Retinal pigment epithelial cell (primary cell): ENCODE data around the gene CD101.

Experiments used
- DNase-seq: peaks from one replicate; pipeline ENCODE4 v3.0.0-alpha.2; 2010; ENCODE audit warnings: low read depth
- H3K4me3 ChIP-seq: 2 replicates; pipeline ENCODE4 v1.5.1; 2011; ENCODE audit warnings: mild to moderate bottlenecking, low read length, control low read depth, moderate library complexity
- TF ChIP-seq, protein P1 (sequence below): conservative IDR thresholded peaks from 2 replicates; pipeline ENCODE4 v1.5.1; 2011; ENCODE audit warnings: low read depth, low read length, control low read depth, inconsistent platforms

CD101 gene

DNA sequence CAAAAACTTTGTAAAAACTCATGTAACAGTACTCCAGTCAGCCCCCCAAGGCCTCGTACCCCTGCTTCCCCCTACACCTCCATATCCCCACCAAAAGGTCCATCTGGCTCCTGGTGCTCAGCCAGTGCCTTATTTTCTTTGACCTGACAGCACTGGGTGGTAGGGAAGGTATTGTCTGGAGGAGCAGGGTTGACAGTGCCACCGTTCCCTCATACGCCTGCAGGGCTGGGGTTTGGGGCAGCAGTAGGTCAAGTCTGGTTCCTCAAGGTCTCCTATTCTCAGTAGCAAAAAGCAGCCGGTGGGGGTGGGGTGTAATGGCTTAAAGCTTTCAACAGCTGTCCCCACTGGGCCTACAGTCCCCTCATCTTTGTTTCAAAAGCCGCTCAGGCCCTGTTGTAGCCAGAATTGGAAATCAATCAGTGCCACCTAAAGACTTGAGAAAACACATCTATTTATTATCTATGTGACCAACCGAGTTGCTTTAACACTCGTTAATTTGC is 33.3 kb downstream of the CD101 start:
- no peak overlapping the region for H3K4me3 ChIP-seq
- TF ChIP-seq, protein P1, sequence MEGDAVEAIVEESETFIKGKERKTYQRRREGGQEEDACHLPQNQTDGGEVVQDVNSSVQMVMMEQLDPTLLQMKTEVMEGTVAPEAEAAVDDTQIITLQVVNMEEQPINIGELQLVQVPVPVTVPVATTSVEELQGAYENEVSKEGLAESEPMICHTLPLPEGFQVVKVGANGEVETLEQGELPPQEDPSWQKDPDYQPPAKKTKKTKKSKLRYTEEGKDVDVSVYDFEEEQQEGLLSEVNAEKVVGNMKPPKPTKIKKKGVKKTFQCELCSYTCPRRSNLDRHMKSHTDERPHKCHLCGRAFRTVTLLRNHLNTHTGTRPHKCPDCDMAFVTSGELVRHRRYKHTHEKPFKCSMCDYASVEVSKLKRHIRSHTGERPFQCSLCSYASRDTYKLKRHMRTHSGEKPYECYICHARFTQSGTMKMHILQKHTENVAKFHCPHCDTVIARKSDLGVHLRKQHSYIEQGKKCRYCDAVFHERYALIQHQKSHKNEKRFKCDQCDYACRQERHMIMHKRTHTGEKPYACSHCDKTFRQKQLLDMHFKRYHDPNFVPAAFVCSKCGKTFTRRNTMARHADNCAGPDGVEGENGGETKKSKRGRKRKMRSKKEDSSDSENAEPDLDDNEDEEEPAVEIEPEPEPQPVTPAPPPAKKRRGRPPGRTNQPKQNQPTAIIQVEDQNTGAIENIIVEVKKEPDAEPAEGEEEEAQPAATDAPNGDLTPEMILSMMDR: no peak
- no peak for DNase-seq

DNA sequence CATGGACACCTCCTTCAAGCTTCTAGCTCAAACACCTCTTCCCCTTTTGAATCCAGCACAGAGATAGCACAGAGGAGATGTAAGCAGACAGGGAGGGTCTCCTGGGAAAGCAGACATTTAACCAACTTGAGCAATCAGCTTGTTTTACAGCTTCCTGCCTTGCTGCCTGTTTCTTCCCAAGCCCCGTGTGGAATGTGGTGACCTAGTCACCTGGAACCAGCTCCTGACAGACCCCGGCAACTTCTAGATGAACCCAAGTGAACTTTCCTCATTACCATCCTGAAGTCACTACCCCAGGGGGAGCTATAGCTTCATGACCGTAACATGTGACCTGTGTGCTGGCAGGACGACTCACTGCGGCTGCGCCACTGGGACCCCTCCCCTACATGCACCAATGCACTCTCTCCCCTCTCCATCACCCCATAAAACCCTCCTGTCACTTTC is 34.5 kb downstream of the CD101 start:
- DNase-seq: no peak
- TF ChIP-seq, protein P1: no peak
- H3K4me3 ChIP-seq: no peak overlapping the region

DNA sequence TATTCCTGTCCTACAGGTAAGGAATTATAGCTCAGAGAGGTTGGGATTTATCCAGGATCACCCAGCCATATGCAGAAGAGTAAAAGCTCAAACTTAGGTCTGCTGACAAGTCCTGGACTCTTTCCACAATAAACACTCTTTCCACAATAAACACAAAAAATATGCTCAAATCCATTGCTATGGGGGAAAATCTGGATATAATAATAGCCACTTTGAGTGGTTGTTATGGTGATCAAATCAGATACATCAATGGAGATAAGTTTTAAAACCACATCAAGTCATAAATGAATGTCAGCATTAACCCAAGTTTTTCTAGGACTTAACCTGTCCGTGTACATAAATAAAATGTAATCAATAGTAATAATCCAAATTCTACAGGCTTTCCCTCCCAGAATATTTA is 36.2 kb downstream of the CD101 start:
- H3K4me3 ChIP-seq: no peak overlapping the region
- no peak for DNase-seq
- TF ChIP-seq, protein P1: no peak

DNA sequence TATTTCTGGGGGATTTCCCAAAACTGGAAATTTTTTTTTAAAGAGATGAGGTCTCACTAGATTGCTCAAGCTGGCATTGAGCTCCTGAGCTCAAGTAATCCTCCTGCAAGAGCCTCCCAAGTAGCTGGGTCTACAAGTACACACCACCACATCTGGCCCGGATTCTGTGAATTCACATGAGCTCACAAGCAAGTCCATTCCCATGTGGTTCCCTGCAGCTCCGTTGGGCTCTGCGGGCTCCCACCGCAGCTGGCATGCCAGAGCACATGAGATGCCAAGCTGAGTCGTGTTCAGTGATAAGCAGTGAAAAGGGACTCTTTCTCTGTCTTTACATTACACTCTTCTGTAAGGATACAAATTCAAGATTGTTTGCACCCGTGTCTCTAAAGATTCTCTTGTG is 36.7 kb downstream of the CD101 start:
- TF ChIP-seq, protein P1: no peak
- no peak overlapping the region for H3K4me3 ChIP-seq
- no peak for DNase-seq

DNA sequence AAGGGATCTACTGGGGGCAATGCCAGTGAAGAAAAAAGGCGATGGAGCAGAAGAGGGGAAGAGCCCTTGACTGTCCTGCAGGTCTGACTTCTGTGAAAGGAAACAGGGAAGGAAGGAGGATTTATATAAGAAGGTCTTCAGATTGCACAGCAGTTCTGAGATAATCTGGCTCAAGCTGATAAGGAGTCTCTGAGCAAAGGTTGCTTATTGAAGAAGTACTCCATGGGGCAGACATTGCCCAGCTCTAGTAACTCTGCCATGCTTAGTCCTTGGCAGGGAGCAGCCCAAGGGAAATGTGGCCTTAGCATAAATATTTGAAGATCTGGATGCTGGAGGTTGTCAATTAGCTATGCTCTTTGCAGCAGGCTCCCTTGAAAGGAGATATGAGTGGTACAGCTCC is 42.7 kb downstream of the CD101 start:
- H3K4me3 ChIP-seq: no peak overlapping the region
- DNase-seq: no peak
- TF ChIP-seq, protein P1: no peak

DNA sequence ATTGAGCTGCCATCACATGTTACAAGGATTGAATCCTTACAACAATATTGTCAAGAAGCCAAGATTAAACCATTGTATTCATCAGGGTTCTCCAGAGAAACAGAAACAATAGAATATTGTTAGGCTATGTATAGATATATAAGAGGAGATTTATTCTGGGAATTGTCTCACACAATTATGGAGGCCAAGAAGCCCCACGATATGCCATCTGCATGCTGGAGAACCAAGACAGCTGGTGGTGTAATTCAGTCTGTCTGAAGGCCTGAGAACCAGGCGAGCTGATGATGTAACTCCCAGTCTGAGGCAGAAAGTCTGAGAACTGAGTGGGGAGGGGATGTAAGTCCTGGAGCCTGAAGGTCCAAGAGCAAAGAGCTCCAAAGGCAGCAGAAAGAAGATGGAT is 44.1 kb downstream of the CD101 start:
- DNase-seq: no peak
- H3K4me3 ChIP-seq: no peak overlapping the region
- TF ChIP-seq, protein P1: no peak

DNA sequence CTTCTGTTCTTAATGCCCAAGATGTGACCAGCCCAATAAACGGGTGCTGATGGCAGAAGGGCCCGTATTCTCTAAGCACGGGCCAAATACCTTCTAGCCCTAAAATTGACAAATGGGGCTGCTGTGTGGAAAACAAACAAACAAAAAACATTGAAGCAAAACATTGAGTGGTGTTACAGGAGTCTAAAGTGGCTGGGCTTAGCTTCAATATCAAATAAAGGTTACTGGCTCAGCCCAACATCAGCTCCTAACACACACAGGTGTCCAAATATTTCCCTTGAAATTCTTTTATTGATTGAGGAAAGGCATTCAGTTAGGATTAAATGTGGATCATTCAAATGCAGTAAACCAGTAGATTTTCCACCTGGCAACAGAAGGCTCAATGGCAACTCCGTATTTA is 45.2 kb downstream of the CD101 start:
- H3K4me3 ChIP-seq: no peak overlapping the region
- DNase-seq: no peak
- TF ChIP-seq, protein P1: no peak
